Naive thymus-derived CD4-positive, alpha-beta T cell (primary cell): Measurements from ENCODE around the gene MYCL. TPM values are rescaled to one million over a fixed set of nuclear protein-coding genes. Genes with fewer than 3 reads are reported as not detected.

ENCODE experiments used
- ATAC-seq: fragments of 150-1000 bp; cut with Tn5 transposase; 2 replicates; pipeline ENCODE4 v1.10.0; 2021; ENCODE audit warnings: mild to moderate bottlenecking, moderate library complexity
- CTCF ChIA-PET: fragments of 350-600 bp; sonication (Branson Sonifier 250); formaldehyde crosslinking; loops from one replicate; lab custom pipeline; 2021; ENCODE audit warnings: antibody characterized with exemption; lab: Charles Lee
- POLR2A ChIA-PET: fragments of 350-600 bp; sonication (Branson Sonifier 250); formaldehyde crosslinking; loops from one replicate; lab custom pipeline; 2021; ENCODE audit warnings: antibody characterized with exemption, inconsistent platforms; lab: Charles Lee
- DNase-seq, 9 donors: peaks; one replicate each; pipeline versions ENCODE4 v3.0.0 to v3.0.0-alpha.2; 2020 to 2022; ENCODE audit warnings: mixed read lengths in 1 of 9
- H3K27ac ChIP-seq: one replicate; pipeline ENCODE4 v1.7.0; 2013; ENCODE audit warnings: mild to moderate bottlenecking, low read depth, low read length, moderate library complexity
- H3K27me3 ChIP-seq, 2 donors: one replicate each; pipeline ENCODE4 v1.7.0; 2013; ENCODE audit warnings: low read length in 2 of 2, mild to moderate bottlenecking in 2 of 2, moderate library complexity in 2 of 2; ENCODE audit not compliant: control insufficient read depth in 2 of 2, insufficient read depth in 2 of 2
- H3K36me3 ChIP-seq, 3 experiments: 1 replicate in 2 of 3; 2 replicates in 1 of 3; pipeline ENCODE4 v1.7.0; 2013; ENCODE audit warnings: low read length in 3 of 3, mild to moderate bottlenecking in 3 of 3, moderate library complexity in 1 of 3; ENCODE audit not compliant: insufficient read depth in 3 of 3, control insufficient read depth in 2 of 3
- H3K4me1 ChIP-seq, 2 donors: one replicate each; pipeline ENCODE4 v1.7.0; 2013; ENCODE audit warnings: low read length in 2 of 2, mild to moderate bottlenecking in 2 of 2, moderate library complexity in 1 of 2; ENCODE audit not compliant: control insufficient read depth in 2 of 2, insufficient read depth in 2 of 2
- H3K4me3 ChIP-seq: 2 replicates; pipeline ENCODE4 v1.7.0; 2013; ENCODE audit warnings: mild to moderate bottlenecking, low read length
- H3K9me3 ChIP-seq, 3 experiments: 1 replicate in 2 of 3; 2 replicates in 1 of 3; pipeline ENCODE4 v1.7.0; 2013; ENCODE audit warnings: low read length in 3 of 3; ENCODE audit not compliant: control insufficient read depth in 2 of 3
- H3K27ac Mint-ChIP-seq, 9 donors: one replicate each; pipeline ENCODE4 v1.8.0; 2020 to 2022; ENCODE audit warnings: mixed read lengths in 9 of 9, mild to moderate bottlenecking in 8 of 9, moderate library complexity in 5 of 9, inconsistent platforms in 2 of 9
- H3K27me3 Mint-ChIP-seq, 5 donors: one replicate each; pipeline ENCODE4 v1.8.0; 2021 to 2022; ENCODE audit warnings: mixed read lengths in 5 of 5, mild to moderate bottlenecking in 1 of 5
- H3K36me3 Mint-ChIP-seq, 5 donors: one replicate each; pipeline ENCODE4 v1.8.0; 2020 to 2022; ENCODE audit warnings: mixed read lengths in 5 of 5, mild to moderate bottlenecking in 3 of 5, inconsistent platforms in 1 of 5
- H3K4me1 Mint-ChIP-seq, 7 donors: one replicate each; pipeline ENCODE4 v1.8.0; 2020 to 2022; ENCODE audit warnings: mixed read lengths in 7 of 7, mild to moderate bottlenecking in 3 of 7, inconsistent platforms in 1 of 7
- H3K4me3 Mint-ChIP-seq, 10 donors: one replicate each; pipeline ENCODE4 v1.8.0; 2020 to 2022; ENCODE audit warnings: mild to moderate bottlenecking in 10 of 10, mixed read lengths in 10 of 10, moderate library complexity in 6 of 10, inconsistent platforms in 2 of 10
- H3K9me3 Mint-ChIP-seq, 11 donors: one replicate each; pipeline ENCODE4 v1.8.0; 2020 to 2022; ENCODE audit warnings: mixed read lengths in 11 of 11, mild to moderate bottlenecking in 4 of 11, inconsistent platforms in 1 of 11, moderate library complexity in 1 of 11
- intact Hi-C, 2 donors: fragments of 100-400 bp; cut with micrococcal nuclease; formaldehyde crosslinking; loops; one replicate each; pipeline ENCODE4 v1.15.1; 2023
- polyA plus RNA-seq, 2 donors: library from polyadenylated mRNA; unstranded; fragments of 300-500 nt; fragmentation: Illumina TruSeq; gene quantifications; one replicate each; pipeline ENCODE4 v1.2.3, GENCODE V29; 2021
- total RNA-seq, 6 experiments: library from RNA in 5 of 6; stranded (reverse) in 5 of 6; gene quantifications; 1 replicate in 5 of 6; 2 replicates in 1 of 6; pipeline ENCODE4 v1.2.3 and lab custom pipeline; 2021 to 2026

Gene MYCL
- total and polyA plus RNA-seq, 7 experiments from 2014 or later = 0.05 to 8.1 (median 0.46) TPM; not detected in 2

DNA sequence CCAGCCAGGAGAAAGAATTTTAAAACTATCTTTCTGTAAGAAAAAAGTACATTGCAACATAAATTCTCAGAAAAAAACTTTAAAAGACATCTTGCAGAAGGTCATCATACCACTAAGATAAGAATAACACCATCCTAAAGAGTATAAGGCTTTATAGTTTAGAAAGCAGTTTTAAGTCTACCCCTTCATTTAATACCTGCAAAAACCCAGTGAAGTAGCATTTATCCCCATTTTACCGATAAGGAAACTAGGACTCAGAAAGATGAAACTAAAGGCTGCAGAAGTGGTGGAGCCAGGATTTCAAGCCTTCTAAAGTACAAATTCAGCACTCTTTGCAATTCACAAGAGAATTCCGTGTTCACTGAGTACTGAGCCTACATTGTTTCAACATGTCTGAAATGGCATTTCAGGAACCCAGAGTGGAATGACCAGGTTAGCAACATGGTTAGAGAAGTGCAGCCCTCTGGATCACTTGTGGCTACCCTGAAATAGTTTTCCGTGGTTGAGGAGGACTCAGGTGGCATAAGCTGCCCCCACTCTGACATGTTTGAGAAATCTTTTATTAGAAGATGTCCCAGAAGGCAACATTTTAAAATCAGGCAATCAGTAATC lies 6.7 kb downstream of the MYCL start:
- H3K27me3 ChIP-seq = peaks cover 3 to 5% of the 10 kb centered on the region in 2 donors
- H3K27ac ChIP-seq = no peak overlapping the region
- no peaks in the 10 kb centered on the region for H3K4me1 ChIP-seq
- DNase-seq = no peak
- CTCF ChIA-PET = interaction anchor here (0.6 to 1.7 kb wide), 2 partner anchors 77 to 773 kb away, joined by 6 read pairs; no protein-coding TSS in a partner anchor
- no peak for ATAC-seq
- H3K4me3 Mint-ChIP-seq = no peak overlapping the region
- no peak overlapping the region for H3K27ac Mint-ChIP-seq
- H3K9me3 Mint-ChIP-seq = peaks cover 0 to 2% (median 0%) of the 10 kb centered on the region in 11 donors
- no peak overlapping the region for H3K4me3 ChIP-seq
- no peaks in the 10 kb centered on the region for H3K36me3 Mint-ChIP-seq
- intact Hi-C loops = no loop called here
- peaks cover 0 to 5% (median 0%) of the 10 kb centered on the region in 7 donors for H3K4me1 Mint-ChIP-seq
- H3K27me3 Mint-ChIP-seq = peaks cover 23 to 82% (median 32%) of the 10 kb centered on the region in 5 donors
- H3K36me3 ChIP-seq = no peaks in the 10 kb centered on the region
- POLR2A ChIA-PET = no interaction called here
- H3K9me3 ChIP-seq = no peaks in the 10 kb centered on the region

DNA sequence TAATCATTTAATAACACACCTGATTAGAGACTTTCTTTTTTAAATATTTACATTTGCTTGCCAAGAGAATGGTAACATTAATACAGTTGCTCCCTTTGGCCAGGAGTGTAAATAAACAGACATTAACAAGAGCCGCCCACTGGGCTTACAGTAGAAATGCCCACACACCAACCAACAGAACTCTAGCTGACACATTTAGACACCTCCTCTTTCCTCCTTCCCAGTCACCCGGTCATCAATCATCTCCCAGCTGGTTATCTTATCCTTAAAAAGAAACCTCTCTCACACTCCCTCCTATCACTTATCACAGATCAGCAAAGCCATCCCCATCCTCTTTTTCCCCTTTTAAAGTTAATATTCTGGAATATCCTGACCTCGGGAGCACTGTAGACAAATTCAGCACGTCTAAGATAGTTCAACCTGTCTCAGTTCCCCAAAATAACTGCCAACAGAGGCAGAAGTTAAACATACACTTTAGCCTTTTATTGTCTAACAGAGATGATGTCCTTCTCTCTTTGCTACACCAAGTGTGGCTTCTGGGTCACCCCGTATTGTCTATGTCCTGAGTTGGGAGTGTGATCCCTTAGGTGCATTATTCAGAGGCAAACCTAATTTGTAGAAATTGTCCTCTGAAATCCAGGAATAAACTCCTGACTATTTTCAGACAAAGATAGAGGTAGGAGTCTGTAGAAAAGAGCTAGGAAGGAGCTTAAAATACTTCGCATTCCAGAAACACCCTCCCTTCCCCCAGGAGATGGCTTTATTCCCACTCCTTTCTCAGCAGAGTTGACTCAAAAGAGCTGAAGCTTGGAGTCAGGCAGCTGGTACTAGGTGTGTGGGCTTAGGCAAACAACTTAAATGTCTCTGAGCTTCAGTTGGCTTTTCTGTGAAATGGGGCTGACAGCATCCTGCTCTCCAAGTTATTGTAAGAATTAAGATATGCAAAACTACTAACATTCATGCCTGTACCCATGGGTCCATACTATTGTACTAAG lies 8.8 kb downstream of the MYCL start:
- ChIA-PET CTCF (interaction anchor here (0.5 kb wide), 1 partner anchor 27 kb away, joined by 3 read pairs; no protein-coding TSS in a partner anchor), POLR2A (no interaction called here)
- Histone ChIP-seq H3K36me3 (no peaks in the 10 kb centered on the region), H3K4me1 (no peaks in the 10 kb centered on the region), H3K27me3 (peaks cover 0 to 3% of the 10 kb centered on the region in 2 donors), H3K4me3 (no peak overlapping the region), H3K9me3 (no peaks in the 10 kb centered on the region), H3K27ac (no peak overlapping the region)
- Mint-ChIP-seq H3K4me1 (peaks cover 0 to 2% (median 0%) of the 10 kb centered on the region in 7 donors), H3K36me3 (no peaks in the 10 kb centered on the region), H3K4me3 (no peak overlapping the region), H3K9me3 (peaks cover 0 to 2% (median 0%) of the 10 kb centered on the region in 11 donors), H3K27ac (no peak overlapping the region), H3K27me3 (peaks cover 13 to 64% (median 20%) of the 10 kb centered on the region in 5 donors)
- DNase-seq (no peak), ATAC-seq (peak; percentile 41)
- intact Hi-C loops = no loop called here

DNA sequence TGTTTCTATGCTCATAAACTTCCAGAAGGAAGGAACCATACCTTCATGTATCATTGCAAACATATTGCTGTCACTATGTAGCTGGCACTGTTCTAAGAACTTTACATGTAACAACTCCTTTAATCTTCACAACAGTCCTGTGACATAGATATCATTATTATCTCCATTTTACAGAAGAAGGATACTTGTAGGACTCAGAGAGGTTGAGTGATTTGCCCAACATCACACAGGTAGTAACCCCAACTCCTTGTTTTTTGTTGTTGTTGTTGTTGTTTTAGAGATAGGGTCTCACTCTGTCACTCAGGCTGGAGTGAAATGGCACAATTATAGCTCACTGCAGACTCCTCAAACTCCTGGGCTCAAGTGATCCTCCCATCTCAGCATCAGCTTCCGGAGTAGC lies 10.8 kb downstream of the MYCL start:
- Mint-ChIP-seq H3K4me3 (no peak overlapping the region), H3K27me3 (peaks cover 12 to 48% (median 17%) of the 10 kb centered on the region in 5 donors), H3K27ac (no peak overlapping the region), H3K36me3 (no peaks in the 10 kb centered on the region), H3K4me1 (peaks cover 0 to 2% (median 0%) of the 10 kb centered on the region in 7 donors), H3K9me3 (no peaks in the 10 kb centered on the region)
- Histone ChIP-seq H3K36me3 (no peaks in the 10 kb centered on the region), H3K4me3 (no peak overlapping the region), H3K4me1 (no peaks in the 10 kb centered on the region), H3K9me3 (no peaks in the 10 kb centered on the region), H3K27me3 (peaks cover 0 to 3% of the 10 kb centered on the region in 2 donors), H3K27ac (no peak overlapping the region)
- no peak for ATAC-seq
- POLR2A ChIA-PET = no interaction called here
- intact Hi-C loops = no loop called here
- CTCF ChIA-PET = no interaction called here
- no peak for DNase-seq

DNA sequence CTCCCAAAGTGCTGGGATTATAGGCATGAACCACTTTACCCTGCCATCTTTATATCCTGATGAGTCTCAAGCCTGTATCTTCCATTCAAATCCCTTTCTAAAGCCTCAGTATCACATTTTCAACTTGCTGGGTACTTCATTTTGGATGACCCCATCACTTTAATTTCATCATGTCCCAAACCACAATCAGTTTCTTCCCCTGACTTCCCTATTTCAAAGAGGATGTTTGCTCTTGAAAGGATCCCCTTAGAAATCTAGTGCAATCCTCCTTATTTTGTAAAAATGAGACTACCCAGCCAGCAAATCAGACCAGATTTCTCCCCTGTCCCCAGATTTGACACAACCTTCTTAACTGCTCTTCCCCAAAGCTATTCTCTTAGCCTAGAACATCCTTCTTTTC lies 11.4 kb downstream of the MYCL start:
- Mint-ChIP-seq H3K9me3 (no peaks in the 10 kb centered on the region), H3K4me1 (peaks cover 0 to 2% (median 0%) of the 10 kb centered on the region in 7 donors), H3K27ac (no peak overlapping the region), H3K27me3 (peaks cover 12 to 44% (median 17%) of the 10 kb centered on the region in 5 donors), H3K36me3 (no peaks in the 10 kb centered on the region), H3K4me3 (no peak overlapping the region)
- peaks cover 0 to 3% of the 10 kb centered on the region in 2 donors for H3K27me3 ChIP-seq
- H3K9me3 ChIP-seq = no peaks in the 10 kb centered on the region
- H3K4me1 ChIP-seq = no peaks in the 10 kb centered on the region
- ChIA-PET POLR2A (no interaction called here), CTCF (no interaction called here)
- ATAC-seq = peak; percentile 48
- DNase-seq = no peak
- H3K27ac ChIP-seq = no peak overlapping the region
- intact Hi-C loops = no loop called here
- H3K4me3 ChIP-seq = no peak overlapping the region
- no peaks in the 10 kb centered on the region for H3K36me3 ChIP-seq

DNA sequence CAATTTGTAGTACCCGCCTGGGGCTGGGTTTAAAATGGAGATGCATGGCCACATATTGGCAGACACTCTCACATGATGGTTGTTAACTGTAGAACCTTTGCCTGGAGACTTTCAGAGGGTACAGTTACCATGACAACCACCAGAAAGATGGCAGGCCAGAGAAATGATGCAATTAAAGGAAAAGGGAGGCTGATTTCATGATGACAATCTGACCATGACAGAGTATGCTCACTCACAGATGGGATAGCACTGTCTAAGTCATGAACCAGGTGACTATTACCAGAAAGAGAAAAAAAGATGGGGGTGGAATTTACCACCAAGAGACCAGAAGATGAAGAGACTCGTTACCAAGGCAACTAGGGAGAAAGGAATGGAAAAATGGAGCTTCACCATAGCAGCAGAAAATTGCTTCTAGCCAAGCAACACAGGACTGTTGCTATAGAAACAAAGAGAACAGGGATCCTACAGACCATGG lies 14.9 kb downstream of the MYCL start:
- peaks cover 11 to 22% (median 15%) of the 10 kb centered on the region in 7 donors for H3K4me1 Mint-ChIP-seq
- H3K36me3 Mint-ChIP-seq = peaks cover 0 to 2% (median 0%) of the 10 kb centered on the region in 5 donors
- ChIA-PET CTCF (no interaction called here), POLR2A (interaction anchor here (0.6 kb wide), 1 partner anchor 837 kb away, joined by 3 read pairs; no protein-coding TSS in a partner anchor)
- intact Hi-C loops = loop anchor here in 1 of 2 donors (10.0 kb wide), 1 partner anchor 1872 kb away; the partner anchor contains the start of gene UTP11
- Histone ChIP-seq H3K9me3 (no peaks in the 10 kb centered on the region), H3K4me1 (peaks cover 9 to 11% of the 10 kb centered on the region in 2 donors), H3K4me3 (no peak overlapping the region), H3K27ac (no peak overlapping the region), H3K36me3 (peaks cover 0 to 5% (median 0%) of the 10 kb centered on the region in 3 experiments), H3K27me3 (no peaks in the 10 kb centered on the region)
- DNase-seq = no peak
- no peak overlapping the region for H3K4me3 Mint-ChIP-seq
- no peaks in the 10 kb centered on the region for H3K9me3 Mint-ChIP-seq
- H3K27ac Mint-ChIP-seq = no peak overlapping the region
- ATAC-seq = no peak
- peaks cover under 1 to 12% (median 6%) of the 10 kb centered on the region in 5 donors for H3K27me3 Mint-ChIP-seq

DNA sequence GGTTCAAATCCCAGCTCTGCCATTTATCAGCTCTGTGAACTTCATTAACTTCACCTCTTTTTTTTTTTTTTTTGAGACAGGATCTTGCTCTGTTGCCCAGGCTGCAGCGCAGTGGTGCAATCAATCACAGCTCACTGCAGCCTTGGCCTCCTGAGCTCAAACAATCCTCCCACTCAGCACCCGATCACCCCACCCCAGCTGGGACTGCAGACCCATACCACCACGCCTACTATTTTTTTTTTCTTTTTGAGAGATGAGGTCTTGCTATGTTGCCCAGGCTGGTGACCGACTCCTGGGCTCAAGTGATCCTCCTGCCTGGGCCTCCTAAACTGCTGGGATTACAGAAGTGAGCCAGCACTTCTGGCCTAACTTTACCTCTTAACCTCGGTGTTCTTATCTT lies 16.2 kb downstream of the MYCL start:
- Histone ChIP-seq H3K4me3 (no peak overlapping the region), H3K9me3 (no peaks in the 10 kb centered on the region), H3K27me3 (no peaks in the 10 kb centered on the region), H3K4me1 (peaks cover 9 to 16% of the 10 kb centered on the region in 2 donors), H3K36me3 (peaks cover 0 to 5% (median 0%) of the 10 kb centered on the region in 3 experiments), H3K27ac (no peak overlapping the region)
- no peak overlapping the region for H3K27ac Mint-ChIP-seq
- no peaks in the 10 kb centered on the region for H3K9me3 Mint-ChIP-seq
- peaks cover 0 to 4% (median 0%) of the 10 kb centered on the region in 5 donors for H3K36me3 Mint-ChIP-seq
- no peak for DNase-seq
- H3K27me3 Mint-ChIP-seq = peaks cover 0 to 7% (median 4%) of the 10 kb centered on the region in 5 donors
- intact Hi-C loops = loop anchor here in 1 of 2 donors (10.0 kb wide), 1 partner anchor 1871 kb away; the partner anchor contains the start of gene UTP11
- H3K4me1 Mint-ChIP-seq = peaks cover 18 to 30% (median 22%) of the 10 kb centered on the region in 7 donors
- no peak for ATAC-seq
- ChIA-PET CTCF (no interaction called here), POLR2A (interaction anchor here (0.6 to 1.2 kb wide), 2 partner anchors 50 to 549 kb away, joined by 4 to 5 read pairs; no protein-coding TSS in a partner anchor)
- H3K4me3 Mint-ChIP-seq = peak overlapping the region in 1 of 10 donors; percentile 12
